PC-3 (cell line): ENCODE measurements around the gene ZNF600. TPM values are rescaled to one million over a fixed set of nuclear protein-coding genes. Genes with fewer than 3 reads are reported as not detected.

ENCODE experiments used
- ATAC-seq: fragments of 200-7000 bp; cut with Tn5 transposase; 2 replicates; pipeline ENCODE4 v1.9.1; 2020; ENCODE audit warnings: mild to moderate bottlenecking, moderate library complexity
- BruUV-seq: library from RNA; stranded (reverse); fragments of 400-500 nt; replicated peaks from 2 replicates; lab custom pipeline; 2021; lab: Mats Ljungman, UMichigan
- CTCF ChIA-PET: fragments of 300-600 bp; sonication (Branson Sonifier 250); formaldehyde crosslinking; loops from one replicate; lab custom pipeline; 2022; ENCODE audit warnings: antibody characterized with exemption; lab: Charles Lee
- POLR2A ChIA-PET: fragments of 300-600 bp; sonication (Branson Sonifier 250); formaldehyde crosslinking; loops from one replicate; lab custom pipeline; 2022; ENCODE audit warnings: antibody characterized with exemption; ENCODE audit not compliant: unreplicated experiment; lab: Charles Lee
- DNase-seq: peaks from one replicate; pipeline ENCODE4 v3.0.0-alpha.2; 2015
- H2AFZ ChIP-seq: fragments of 300-600 bp; sonication (generic); 2 replicates; pipeline ENCODE4 v1.6.0; 2016; ENCODE audit warnings: antibody characterized with exemption, low read length
- H3F3A ChIP-seq: fragments of 300-600 bp; sonication (generic); one replicate; pipeline ENCODE4 v1.6.0; 2017; ENCODE audit warnings: antibody characterized with exemption, low read length, control low read depth, mild to moderate bottlenecking; ENCODE audit not compliant: unreplicated experiment
- H3K27ac ChIP-seq: fragments of 300-600 bp; sonication (generic); 2 replicates; pipeline ENCODE4 v1.5.1; 2016; ENCODE audit warnings: mild to moderate bottlenecking, low read length
- H3K27me3 ChIP-seq: fragments of 300-600 bp; sonication (generic); 2 replicates; pipeline ENCODE4 v1.6.1; 2016; ENCODE audit warnings: low read length, mixed read lengths
- H3K36me3 ChIP-seq: fragments of 300-600 bp; sonication (generic); 2 replicates; pipeline ENCODE4 v1.6.1; 2016; ENCODE audit warnings: low read depth, mixed run types, low read length, mixed read lengths
- H3K4me1 ChIP-seq: fragments of 300-600 bp; sonication (generic); 2 replicates; pipeline ENCODE4 v1.5.1; 2016; ENCODE audit warnings: low read length; ENCODE audit not compliant: insufficient read depth
- H3K4me2 ChIP-seq: fragments of 300-600 bp; sonication (generic); 2 replicates; pipeline ENCODE4 v1.6.0; 2016; ENCODE audit warnings: low read length
- H3K4me3 ChIP-seq: fragments of 300-600 bp; sonication (generic); 2 replicates; pipeline ENCODE4 v1.5.1; 2016; ENCODE audit warnings: mild to moderate bottlenecking, low read length, mixed read lengths
- H3K79me2 ChIP-seq: fragments of 300-600 bp; sonication (generic); 2 replicates; pipeline ENCODE4 v1.6.1; 2017; ENCODE audit warnings: low read length, mixed read lengths
- H3K9ac ChIP-seq: fragments of 300-600 bp; sonication (generic); 2 replicates; pipeline ENCODE4 v1.6.0; 2016; ENCODE audit warnings: mild to moderate bottlenecking, low read length
- H3K9me2 ChIP-seq: fragments of 300-600 bp; sonication (generic); replicated peaks from 2 replicates; pipeline ENCODE4 v1.6.1; 2016; ENCODE audit warnings: mixed run types, low read length, mixed read lengths
- H3K9me3 ChIP-seq: fragments of 300-600 bp; sonication (generic); 2 replicates; pipeline ENCODE4 v1.6.1; 2016; ENCODE audit warnings: low read length, mixed read lengths
- H4K20me1 ChIP-seq: fragments of 300-600 bp; sonication (generic); 2 replicates; pipeline ENCODE4 v1.6.1; 2016; ENCODE audit warnings: low read length, mixed read lengths
- EZH2 ChIP-seq: fragments of 300-600 bp; sonication (generic); IDR thresholded peaks from one replicate; pipeline ENCODE4 v1.6.1; 2017; ENCODE audit warnings: antibody characterized with exemption, mild to moderate bottlenecking, low read length; ENCODE audit not compliant: unreplicated experiment
- EZH2phosphoT487 ChIP-seq: fragments of 300-600 bp; sonication (generic); IDR thresholded peaks from 2 replicates; pipeline ENCODE4 v1.6.1; 2018; ENCODE audit warnings: mild to moderate bottlenecking, antibody characterized with exemption, low read length, borderline replicate concordance
- intact Hi-C: fragments of 100-400 bp; cut with micrococcal nuclease; formaldehyde crosslinking; loops from 2 replicates; pipeline ENCODE4 v1.9.0; 2023
- total RNA-seq: library from RNA; depleted of rRNA; stranded (reverse); fragments of >200 nt; gene quantifications from 2 replicates; pipeline ENCODE4 v1.2.3, GENCODE V29; 2014
- TF ChIP-seq, protein P1 (sequence below): fragments of 300-600 bp; sonication (generic); conservative IDR thresholded peaks from 2 replicates; pipeline ENCODE4 v1.5.1; 2017; ENCODE audit warnings: antibody characterized with exemption, low read depth, mild to moderate bottlenecking, low read length

The ZNF600 gene
- total RNA-seq, 1 experiment from 2014 or later, result 5.4 TPM

DNA sequence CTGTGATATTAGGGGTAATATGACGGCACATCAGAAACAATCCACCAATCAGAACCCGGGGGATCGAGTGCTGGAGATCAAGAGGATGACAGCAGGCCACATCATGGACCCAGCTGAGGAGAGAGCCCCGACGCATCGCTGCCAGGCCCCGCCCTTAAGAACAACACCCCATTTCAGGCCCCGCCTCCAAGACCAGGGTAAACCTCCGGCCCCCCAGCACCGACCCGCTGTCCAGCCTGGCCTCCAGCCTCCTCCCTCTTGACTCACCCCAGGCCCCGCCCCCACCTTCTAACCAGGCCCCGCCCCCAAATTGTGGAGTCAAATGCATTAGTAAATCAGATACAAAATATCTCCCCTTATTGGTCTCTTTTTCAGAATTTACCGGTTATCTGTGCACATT is 47.0 kb downstream of the ZNF600 start:
- Histone ChIP-seq H3K9me3 (peaks cover 11% of the 10 kb centered on the region; the same call in 1 of the 2 replicates), H3K27ac (no peak overlapping the region), H3K4me3 (no peak overlapping the region), H3F3A (no peaks in the 10 kb centered on the region), H2AFZ (no peak overlapping the region), H3K9ac (no peak overlapping the region), H3K4me2 (no peak overlapping the region), H3K36me3 (no peaks in the 10 kb centered on the region), H3K79me2 (peaks cover 2% of the 10 kb centered on the region; the same call in 1 of the 2 replicates), H3K9me2 (no peaks in the 10 kb centered on the region), H3K4me1 (peaks cover 9% of the 10 kb centered on the region; the same call in 1 of the 2 replicates), H3K27me3 (no peaks in the 10 kb centered on the region), H4K20me1 (no peaks in the 10 kb centered on the region)
- DNase-seq, result no peak
- ChIA-PET POLR2A (no interaction called here), CTCF (no interaction called here)
- BruUV-seq, result no TSS peak
- TF ChIP-seq EZH2phosphoT487 (no peak), EZH2 (no peak)
- TF ChIP-seq, protein P1, sequence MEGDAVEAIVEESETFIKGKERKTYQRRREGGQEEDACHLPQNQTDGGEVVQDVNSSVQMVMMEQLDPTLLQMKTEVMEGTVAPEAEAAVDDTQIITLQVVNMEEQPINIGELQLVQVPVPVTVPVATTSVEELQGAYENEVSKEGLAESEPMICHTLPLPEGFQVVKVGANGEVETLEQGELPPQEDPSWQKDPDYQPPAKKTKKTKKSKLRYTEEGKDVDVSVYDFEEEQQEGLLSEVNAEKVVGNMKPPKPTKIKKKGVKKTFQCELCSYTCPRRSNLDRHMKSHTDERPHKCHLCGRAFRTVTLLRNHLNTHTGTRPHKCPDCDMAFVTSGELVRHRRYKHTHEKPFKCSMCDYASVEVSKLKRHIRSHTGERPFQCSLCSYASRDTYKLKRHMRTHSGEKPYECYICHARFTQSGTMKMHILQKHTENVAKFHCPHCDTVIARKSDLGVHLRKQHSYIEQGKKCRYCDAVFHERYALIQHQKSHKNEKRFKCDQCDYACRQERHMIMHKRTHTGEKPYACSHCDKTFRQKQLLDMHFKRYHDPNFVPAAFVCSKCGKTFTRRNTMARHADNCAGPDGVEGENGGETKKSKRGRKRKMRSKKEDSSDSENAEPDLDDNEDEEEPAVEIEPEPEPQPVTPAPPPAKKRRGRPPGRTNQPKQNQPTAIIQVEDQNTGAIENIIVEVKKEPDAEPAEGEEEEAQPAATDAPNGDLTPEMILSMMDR, result no peak
- no peak for ATAC-seq
- intact Hi-C loops, result loop anchor here (5.0 kb wide), 1 partner anchor 183 kb away; the partner anchor contains the start of gene ZNF888

DNA sequence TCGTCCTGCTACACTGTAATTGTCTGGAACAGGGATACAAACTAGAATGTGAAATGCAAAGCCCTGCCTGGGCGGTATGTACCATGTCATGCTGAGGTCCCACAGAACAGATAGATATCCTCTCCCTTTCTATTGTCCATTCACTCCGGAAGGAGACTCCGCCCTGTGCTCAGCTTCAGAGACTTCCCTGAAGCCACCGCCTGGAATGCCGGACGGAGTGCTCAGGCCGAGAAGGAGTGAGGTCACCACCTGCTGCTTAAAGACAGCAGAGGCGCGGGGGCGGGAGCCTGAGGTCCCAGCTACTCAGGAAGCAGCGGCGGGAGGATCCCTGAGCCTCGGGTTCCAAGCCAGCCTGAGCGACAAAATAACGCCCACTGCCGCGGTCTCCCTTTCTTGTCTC is 50.9 kb downstream of the ZNF600 start:
- H3K9me3 ChIP-seq, result peaks cover 11% of the 10 kb centered on the region; the same call in 1 of the 2 replicates
- H3K4me2 ChIP-seq, result peak overlapping the region; percentile 88

More for the DNA sequence above, 50.9 kb downstream of the ZNF600 start:
- TF ChIP-seq, protein P1, result no peak
- TF ChIP-seq EZH2phosphoT487, result no peak
- no peak for TF ChIP-seq EZH2
- intact Hi-C loops, result loop anchor here (5.0 kb wide), 1 partner anchor 187 kb away; the partner anchor contains the start of gene ZNF888
- POLR2A ChIA-PET, result interaction anchor here (0.7 kb wide), 1 partner anchor 689 kb away, joined by 3 read pairs; no protein-coding TSS in a partner anchor
- Histone ChIP-seq H4K20me1 (no peaks in the 10 kb centered on the region), H3K27ac (peak overlapping the region; percentile 29), H3K36me3 (no peaks in the 10 kb centered on the region), H3F3A (no peaks in the 10 kb centered on the region), H2AFZ (peak overlapping the region; percentile 86), H3K27me3 (no peaks in the 10 kb centered on the region), H3K9me2 (no peaks in the 10 kb centered on the region), H3K9ac (0 out of 2 replicates have a peak overlapping the region, but pooled peaks have one; percentile 1), H3K4me1 (peaks cover 9% of the 10 kb centered on the region; the same call in 1 of the 2 replicates), H3K79me2 (peaks cover 26% of the 10 kb centered on the region), H3K4me3 (no peak overlapping the region)
- CTCF ChIA-PET, result no interaction called here
- BruUV-seq, result no TSS peak
- ATAC-seq, result peak; percentile 31
- peak; percentile 69 for DNase-seq
